ENCODE data around the gene GPR87. TPM values are rescaled to one million over a fixed set of nuclear protein-coding genes. Genes with fewer than 3 reads are reported as not detected.

Gene GPR87
- polyA plus RNA-seq, 3 donors: 0.15 TPM; not detected in 2

- no peaks in the 10 kb centered on the region for H4K20me1 ChIP-seq (ENCODE audit: insufficient read depth, low read length)
- 53% methylated on average over 3 of the region's 5 CpGs for WGBS (ENCODE audit: insufficient coverage)
- H3K4me1 Mint-ChIP-seq: peaks cover 22% of the 10 kb centered on the region
- peak overlapping the region in 1 of 3 experiments; percentile 29 for H3K4me3 ChIP-seq (replicated peaks in 1 of 3; ENCODE audit: low read depth in 2 of 3, low read length in 3 of 3)
- H3K4me2 ChIP-seq (replicated peaks; ENCODE audit: extremely low read depth, low read length, poor library complexity, severe bottlenecking): peak overlapping the region; percentile 31
- H3K27me3 ChIP-seq (ENCODE audit: control insufficient read depth in 2 of 2, insufficient read depth in 2 of 2, low read length in 2 of 2): no peaks in the 10 kb centered on the region
- no peaks in the 10 kb centered on the region for H3K9me3 ChIP-seq (replicated peaks in 1 of 2; ENCODE audit: control insufficient read depth in 1 of 2, insufficient read depth in 1 of 2, low read length in 2 of 2)
- peaks cover 21 to 23% of the 10 kb centered on the region in 2 donors for H3K4me1 ChIP-seq (ENCODE audit: control insufficient read depth in 1 of 2, insufficient read depth in 2 of 2, low read length in 2 of 2)
- no peak overlapping the region for H2AFZ ChIP-seq (ENCODE audit: insufficient read depth, low read depth, low read length, poor library complexity, severe bottlenecking)
- H3K79me2 ChIP-seq (ENCODE audit: insufficient read depth, low read length): no peaks in the 10 kb centered on the region
- peak; percentile 87 to 95 (median 88) for DNase-seq
- TF ChIP-seq CTCF (IDR thresholded peaks at IDR 0.05): no peak
- intact Hi-C loops (cut with micrococcal nuclease): no loop called here
- H3K36me3 ChIP-seq (replicated peaks in 1 of 2; ENCODE audit: control insufficient read depth in 1 of 2, insufficient read depth in 2 of 2, low read length in 2 of 2): no peaks in the 10 kb centered on the region
- H3K27ac Mint-ChIP-seq: peak overlapping the region; percentile 84 to 97 (median 96)
- H3K27ac ChIP-seq (ENCODE audit: low read depth in 1 of 2, low read length in 2 of 2): peak overlapping the region; percentile 62 to 76
- H3K36me3 Mint-ChIP-seq: no peaks in the 10 kb centered on the region
- H3K4me3 Mint-ChIP-seq: peak overlapping the region in 1 of 2 donors; percentile 56
- no peaks in the 10 kb centered on the region for H3K9me3 Mint-ChIP-seq
- H3K9ac ChIP-seq (ENCODE audit: insufficient read depth, low read length, poor library complexity, severe bottlenecking): no peak overlapping the region
- H3K27me3 Mint-ChIP-seq (ENCODE audit: low read depth in 3 of 3): peaks cover 0 to 13% (median 2%) of the 10 kb centered on the region in 3 donors
Measured at GRCh38 chr3:151265866-151266265, 50.8 kb downstream of the GPR87 start.

- Mint-ChIP-seq H3K36me3 (no peaks in the 10 kb centered on the region), H3K27me3 (ENCODE audit: low read depth in 3 of 3) (peaks cover 0 to 13% (median 3%) of the 10 kb centered on the region in 3 donors), H3K9me3 (no peaks in the 10 kb centered on the region), H3K4me3 (peak overlapping the region in 1 of 2 donors; percentile 56), H3K4me1 (peaks cover 22% of the 10 kb centered on the region), H3K27ac (peak overlapping the region; percentile 84 to 97 (median 96))
- Histone ChIP-seq H3K4me1 (ENCODE audit: control insufficient read depth in 1 of 2, insufficient read depth in 2 of 2, low read length in 2 of 2) (peaks cover 21 to 23% of the 10 kb centered on the region in 2 donors), H3K27ac (ENCODE audit: low read depth in 1 of 2, low read length in 2 of 2) (peak overlapping the region; percentile 62 to 76), H3K4me2 (replicated peaks; ENCODE audit: extremely low read depth, low read length, poor library complexity, severe bottlenecking) (peak overlapping the region; percentile 31), H3K4me3 (replicated peaks in 1 of 3; ENCODE audit: low read depth in 2 of 3, low read length in 3 of 3) (peak overlapping the region in 1 of 3 experiments; percentile 29), H3K9ac (ENCODE audit: insufficient read depth, low read length, poor library complexity, severe bottlenecking) (no peak overlapping the region), H3K79me2 (ENCODE audit: insufficient read depth, low read length) (no peaks in the 10 kb centered on the region), H2AFZ (ENCODE audit: insufficient read depth, low read depth, low read length, poor library complexity, severe bottlenecking) (no peak overlapping the region), H3K27me3 (ENCODE audit: control insufficient read depth in 2 of 2, insufficient read depth in 2 of 2, low read length in 2 of 2) (no peaks in the 10 kb centered on the region), H4K20me1 (ENCODE audit: insufficient read depth, low read length) (no peaks in the 10 kb centered on the region), H3K9me3 (replicated peaks in 1 of 2; ENCODE audit: control insufficient read depth in 1 of 2, insufficient read depth in 1 of 2, low read length in 2 of 2) (no peaks in the 10 kb centered on the region), H3K36me3 (replicated peaks in 1 of 2; ENCODE audit: control insufficient read depth in 1 of 2, insufficient read depth in 2 of 2, low read length in 2 of 2) (no peaks in the 10 kb centered on the region)
- no CpG with 5 or more reads among the region's 5 CpGs for WGBS (ENCODE audit: insufficient coverage)
- no peak for TF ChIP-seq CTCF (IDR thresholded peaks at IDR 0.05)
- peak in 2 of 3 donors; percentile 3 to 43 for DNase-seq
- intact Hi-C loops (cut with micrococcal nuclease): no loop called here
Measured at GRCh38 chr3:151265166-151265565, 51.5 kb downstream of the GPR87 start.
